Measurements from ENCODE around the gene MORN1. TPM values are rescaled to one million over a fixed set of nuclear protein-coding genes. Genes with fewer than 3 reads are reported as not detected.

The MORN1 gene
- total and polyA plus RNA-seq, 9 of the 15 experiments (the other 6 are each of a cell fraction or from before 2014, with no cell fraction given) = 0.24 to 9.3 (median 4.2) TPM

DNA sequence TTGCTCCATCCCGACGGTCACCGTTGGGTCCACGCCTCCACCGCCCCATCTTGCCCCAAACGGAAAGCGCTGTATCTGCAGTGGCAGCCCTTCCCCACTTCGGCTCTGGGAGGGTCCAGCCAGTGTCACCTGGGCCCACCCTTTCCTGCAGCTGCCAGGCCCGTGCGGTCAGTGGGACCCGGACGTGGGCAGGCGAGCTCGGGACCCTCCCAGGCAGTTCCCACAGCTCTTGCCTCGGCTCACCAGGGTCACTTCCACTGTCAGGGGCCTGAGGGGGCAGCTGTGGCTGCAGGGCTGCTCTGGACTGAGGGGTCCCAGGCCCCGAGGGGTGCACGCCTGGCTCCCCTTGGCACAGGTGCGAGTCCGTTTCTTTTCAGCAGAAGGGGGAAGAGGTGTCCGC is 82.5 kb downstream of the MORN1 start:
- intact Hi-C loops (cut with micrococcal nuclease) (no loop called here), in situ Hi-C loops (cut with MboI) (no loop called here)
- no peaks in the 10 kb centered on the region for H3K9me1 ChIP-seq (ENCODE audit: control insufficient read depth, insufficient read depth, low read length)
- POLR2A ChIA-PET = interaction anchor here (0.7 kb wide), 1 partner anchor 33 kb away, joined by 6 read pairs; no protein-coding TSS in a partner anchor
- H3K36me3 ChIP-seq (ENCODE audit: control insufficient read depth, insufficient read depth, low read length) = peaks cover 65% of the 10 kb centered on the region; the same call in 2 of the 3 replicates
- H3K4me3 ChIP-seq = no peak overlapping the region
- WGBS (ENCODE audit: insufficient coverage, low coverage, missing lambda C conversion rate) = 92% methylated on average over 20 of the region's 20 CpGs
- CTCF ChIA-PET (ENCODE audit: low intra/inter-chr PET ratio) = no interaction called here
- BruUV-seq (replicated peaks) = no TSS peak
- H3K27ac ChIP-seq (ENCODE audit: extremely low read depth, low read depth, low read length) = no peak overlapping the region
- H3K9ac ChIP-seq (ENCODE audit: insufficient read depth in 1 of 2, low read depth in 2 of 2, low read length in 2 of 2) = no peak overlapping the region
- H3K27me3 ChIP-seq (ENCODE audit: control insufficient read depth in 2 of 2, insufficient read depth in 2 of 2, low read length in 2 of 2) = no peaks in the 10 kb centered on the region
- DNase-seq (ENCODE audit: extremely low read depth in 1 of 4, low spot score in 3 of 4) (no peak), FAIRE-seq (no peak), ATAC-seq (no peak)
- peak; percentile 49; the same call in 1 of the 2 replicates for TF ChIP-seq POLR2G (IDR thresholded peaks at IDR 0.05; ENCODE audit: low read depth, low read length)
- peak; percentile 59 for TF ChIP-seq RBM22 (IDR thresholded peaks at IDR 0.05; ENCODE audit: low read depth, low read length, poor library complexity, severe bottlenecking)
- no peak for TF ChIP-seq NR2F6 (CRISPR knock-in tag; IDR thresholded peaks at IDR 0.05)
- H3K4me2 ChIP-seq (ENCODE audit: insufficient read depth, low read length) = no peak overlapping the region
- no peak overlapping the region for H2AFZ ChIP-seq (ENCODE audit: low read depth, low read length)
- H3K79me2 ChIP-seq (ENCODE audit: control insufficient read depth, insufficient read depth, low read length) = no peaks in the 10 kb centered on the region
- H3K9me3 ChIP-seq (replicated peaks; ENCODE audit: control insufficient read depth, insufficient read depth, low read depth, low read length) = no peaks in the 10 kb centered on the region
- peaks cover 5 to 61% of the 10 kb centered on the region in 2 experiments; a peak in 4 of 5 replicates for H3K4me1 ChIP-seq (replicated peaks in 1 of 2; ENCODE audit: control insufficient read depth in 2 of 2, insufficient read depth in 2 of 2, low read length in 2 of 2)
- H4K20me1 ChIP-seq (replicated peaks; ENCODE audit: control insufficient read depth, insufficient read depth, low read length) = no peaks in the 10 kb centered on the region

GRCh38 chr1:2307972-2308371 is 83.4 kb downstream of the MORN1 start:
- Histone ChIP-seq H3K36me3 (ENCODE audit: control insufficient read depth, insufficient read depth, low read length) (peaks cover 74% of the 10 kb centered on the region; the same call in 2 of the 3 replicates), H2AFZ (ENCODE audit: low read depth, low read length) (no peak overlapping the region), H3K9me3 (replicated peaks; ENCODE audit: control insufficient read depth, insufficient read depth, low read depth, low read length) (no peaks in the 10 kb centered on the region), H3K79me2 (ENCODE audit: control insufficient read depth, insufficient read depth, low read length) (no peaks in the 10 kb centered on the region), H3K27me3 (ENCODE audit: control insufficient read depth in 2 of 2, insufficient read depth in 2 of 2, low read length in 2 of 2) (no peaks in the 10 kb centered on the region), H3K4me3 (no peak overlapping the region), H3K4me2 (ENCODE audit: insufficient read depth, low read length) (no peak overlapping the region), H4K20me1 (replicated peaks; ENCODE audit: control insufficient read depth, insufficient read depth, low read length) (no peaks in the 10 kb centered on the region), H3K9ac (ENCODE audit: insufficient read depth in 1 of 2, low read depth in 2 of 2, low read length in 2 of 2) (no peak overlapping the region), H3K4me1 (replicated peaks in 1 of 2; ENCODE audit: control insufficient read depth in 2 of 2, insufficient read depth in 2 of 2, low read length in 2 of 2) (peaks cover 5 to 56% of the 10 kb centered on the region in 2 experiments; a peak in 4 of 5 replicates), H3K27ac (ENCODE audit: extremely low read depth, low read depth, low read length) (no peak overlapping the region), H3K9me1 (ENCODE audit: control insufficient read depth, insufficient read depth, low read length) (no peaks in the 10 kb centered on the region)
- intact Hi-C loops (cut with micrococcal nuclease) (no loop called here), in situ Hi-C loops (cut with MboI) (no loop called here)
- no peak for FAIRE-seq
- ChIA-PET POLR2A (no interaction called here), CTCF (ENCODE audit: low intra/inter-chr PET ratio) (no interaction called here)
- WGBS (ENCODE audit: insufficient coverage, low coverage, missing lambda C conversion rate) = 90% methylated on average over 15 of the region's 15 CpGs
- TSS peak; percentile 56 for BruUV-seq (replicated peaks)
- ATAC-seq = no peak
- TF ChIP-seq HDAC6 (IDR thresholded peaks at IDR 0.05; ENCODE audit: low read depth, low read length) (no peak), ZBTB33 (CRISPR knock-in tag; IDR thresholded peaks at IDR 0.05) (peak; percentile 28; the same call in 1 of the 2 replicates), ZNF121 (CRISPR knock-in tag; conservative IDR thresholded peaks at IDR 0.05) (no peak)
- no peak for DNase-seq (ENCODE audit: extremely low read depth in 1 of 4, low spot score in 3 of 4)

Data from K562 (cell line).